Measurements from ENCODE around the gene ZNF22.

The ZNF22 gene

DNA sequence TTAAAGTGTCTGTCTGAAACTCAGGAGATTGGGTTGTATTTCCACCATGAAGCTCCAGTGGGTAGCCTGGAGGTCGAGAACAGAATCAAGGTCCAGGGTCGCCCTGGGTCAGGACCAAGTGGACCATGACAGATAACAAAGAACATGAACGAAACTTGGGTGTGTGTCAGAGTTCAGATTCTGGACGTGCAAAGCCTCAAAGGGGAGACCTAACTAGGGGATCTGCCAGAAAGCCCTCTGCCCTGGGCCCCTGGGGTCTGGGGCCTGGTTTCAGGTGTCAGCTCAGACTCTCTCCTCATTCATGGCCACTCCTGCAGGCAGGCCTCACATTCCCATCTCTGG lies 39.5 kb upstream of the ZNF22 start:
- H3K27ac Mint-ChIP-seq: peak overlapping the region; percentile 60
- H3K9me3 Mint-ChIP-seq: no peaks in the 10 kb centered on the region
- H3K4me3 Mint-ChIP-seq: peak overlapping the region; percentile 77
- no peak for ATAC-seq
- DNase-seq (ENCODE audit: low spot score in 2 of 2): no peak
- peaks cover 45% of the 10 kb centered on the region for H3K4me1 Mint-ChIP-seq
- peaks cover 5% of the 10 kb centered on the region for H3K36me3 Mint-ChIP-seq

DNA sequence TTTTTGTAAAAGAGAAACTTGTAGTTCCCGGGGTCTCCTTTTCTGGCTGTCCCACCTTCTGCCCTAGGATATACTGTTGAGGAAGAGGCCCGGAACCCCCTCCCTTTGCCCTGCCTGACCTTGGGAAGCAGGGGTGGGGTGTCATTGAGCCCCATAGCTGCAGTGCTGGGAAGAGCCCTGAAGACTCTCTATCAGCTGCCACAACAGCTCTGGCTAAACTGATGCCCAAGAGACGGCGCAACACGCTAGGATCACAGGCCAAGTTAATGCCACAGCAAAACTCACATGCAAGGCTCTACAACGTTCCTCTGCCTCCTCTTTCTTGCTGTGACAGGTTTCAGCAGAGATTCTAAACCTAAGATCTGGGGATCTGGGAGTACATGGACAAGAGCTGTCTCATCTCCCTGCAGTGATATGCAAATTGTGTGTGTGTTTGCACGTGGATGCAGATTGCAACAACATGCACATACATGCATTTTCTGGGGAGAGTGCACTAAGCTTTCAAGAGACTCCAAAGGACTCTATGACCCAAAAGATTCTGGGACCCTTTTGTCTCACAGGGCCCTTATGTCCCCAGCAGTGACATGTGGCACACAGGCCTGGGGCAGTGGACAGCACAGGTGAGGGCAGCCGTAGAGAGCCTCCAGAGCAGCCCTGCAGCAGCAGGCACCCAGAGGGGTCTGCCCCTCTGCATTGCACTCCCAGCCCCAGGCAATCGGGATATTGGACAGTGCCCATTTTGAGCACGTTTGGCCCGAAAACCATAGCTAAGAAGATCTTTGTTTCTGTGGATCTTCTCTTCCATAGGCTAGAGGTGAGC lies 38.6 kb upstream of the ZNF22 start:
- no peak for DNase-seq (ENCODE audit: low spot score in 2 of 2)
- no peaks in the 10 kb centered on the region for H3K9me3 Mint-ChIP-seq

DNA sequence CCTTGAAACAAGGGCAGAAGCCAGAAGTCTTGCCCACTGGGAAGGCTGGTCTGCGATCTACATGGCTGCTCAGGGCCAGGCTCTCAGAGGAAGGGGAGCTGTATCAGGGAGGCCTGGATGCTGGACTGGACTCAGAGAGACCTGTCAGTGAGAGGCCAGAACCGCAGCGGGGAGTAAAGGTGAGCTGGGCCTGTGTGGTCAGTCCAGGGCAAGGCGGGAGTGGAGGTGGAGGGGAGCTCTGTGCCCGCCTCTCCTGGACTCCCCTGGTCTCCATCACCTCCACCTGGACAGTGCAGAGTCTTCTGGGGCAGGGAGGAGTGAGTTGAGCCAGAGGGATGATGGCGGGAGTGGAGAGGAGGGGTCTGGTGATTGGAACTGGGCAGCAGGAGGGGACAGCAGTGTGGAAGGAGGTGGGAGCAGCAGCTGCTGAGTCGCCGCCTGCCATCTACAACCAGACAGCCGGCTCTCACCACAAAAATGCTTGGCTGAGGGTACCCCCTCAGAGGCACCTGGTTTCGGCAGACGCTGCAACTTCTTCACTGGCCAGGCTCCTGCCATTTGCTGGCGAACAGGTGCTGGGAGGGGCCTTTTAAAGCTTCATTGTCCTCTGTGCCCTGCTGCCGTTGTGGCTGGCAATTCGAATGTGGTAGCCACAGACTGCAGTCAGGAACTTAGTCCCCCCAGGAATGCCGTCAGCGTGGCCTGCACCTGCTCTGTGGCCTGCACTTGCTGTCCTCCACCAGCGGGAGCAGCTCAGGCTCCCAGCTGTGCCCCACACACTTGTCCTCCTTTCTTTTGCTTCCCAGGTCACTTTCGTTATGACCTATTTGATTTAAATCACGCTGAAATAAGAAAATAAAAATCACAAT lies 37.6 kb upstream of the ZNF22 start:
- ATAC-seq (no peak), DNase-seq (ENCODE audit: low spot score in 2 of 2) (no peak)
- H3K27ac Mint-ChIP-seq: peak overlapping the region; percentile 83
- peaks cover 48% of the 10 kb centered on the region for H3K4me1 Mint-ChIP-seq
- H3K36me3 Mint-ChIP-seq: no peaks in the 10 kb centered on the region
- H3K4me3 Mint-ChIP-seq: no peak overlapping the region
- H3K9me3 Mint-ChIP-seq: no peaks in the 10 kb centered on the region

More for the DNA sequence above, 38.6 kb upstream of the ZNF22 start:
- no peak for ATAC-seq
- H3K27ac Mint-ChIP-seq: peak overlapping the region; percentile 83
- peaks cover 46% of the 10 kb centered on the region for H3K4me1 Mint-ChIP-seq
- H3K36me3 Mint-ChIP-seq: no peaks in the 10 kb centered on the region
- H3K4me3 Mint-ChIP-seq: no peak overlapping the region

DNA sequence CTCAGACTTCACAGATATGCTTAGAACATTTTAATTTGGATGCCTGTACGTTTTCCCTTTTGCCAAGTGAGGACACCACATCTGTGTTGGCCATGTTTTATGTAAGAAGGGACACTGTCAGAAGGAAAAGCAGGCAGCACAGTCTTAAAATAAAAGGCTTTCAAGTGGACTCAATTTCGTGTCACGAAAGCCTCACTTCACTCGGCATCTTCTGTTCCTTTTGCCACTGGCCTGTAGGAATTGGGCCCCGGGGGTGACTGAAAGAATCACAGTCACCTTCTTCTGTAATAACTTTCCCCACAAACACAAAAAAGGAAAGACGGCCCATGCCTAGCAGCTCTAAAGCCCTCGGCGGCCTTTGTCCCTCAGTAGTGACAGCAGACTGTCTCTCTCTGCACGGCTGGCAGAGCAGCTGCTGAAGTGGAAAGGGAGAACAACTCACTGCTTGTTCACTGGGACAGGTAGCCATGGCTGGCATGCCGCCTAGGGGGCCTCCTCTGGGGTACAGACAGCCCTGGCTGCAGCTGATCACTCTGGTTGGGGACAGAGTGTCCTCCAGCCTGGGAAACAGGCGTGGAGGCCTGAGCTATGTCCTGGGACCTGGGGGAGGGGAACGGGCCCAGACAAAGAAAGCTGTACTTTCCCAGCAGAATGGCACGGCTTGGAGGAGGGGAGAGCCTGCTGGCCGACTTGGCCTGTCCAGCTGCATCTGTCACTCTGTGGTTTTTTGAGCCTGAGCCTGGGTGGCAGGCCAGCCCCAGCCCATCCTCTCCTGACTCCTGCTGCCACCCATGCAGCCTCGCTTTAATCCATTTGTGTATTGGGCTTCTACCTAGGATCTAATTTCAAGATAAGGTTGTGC lies 36.7 kb upstream of the ZNF22 start:
- Mint-ChIP-seq H3K36me3 (no peaks in the 10 kb centered on the region), H3K4me1 (peaks cover 48% of the 10 kb centered on the region), H3K4me3 (no peak overlapping the region), H3K27ac (no peak overlapping the region), H3K9me3 (no peaks in the 10 kb centered on the region)
- ATAC-seq (no peak), DNase-seq (ENCODE audit: low spot score in 2 of 2) (no peak)

DNA sequence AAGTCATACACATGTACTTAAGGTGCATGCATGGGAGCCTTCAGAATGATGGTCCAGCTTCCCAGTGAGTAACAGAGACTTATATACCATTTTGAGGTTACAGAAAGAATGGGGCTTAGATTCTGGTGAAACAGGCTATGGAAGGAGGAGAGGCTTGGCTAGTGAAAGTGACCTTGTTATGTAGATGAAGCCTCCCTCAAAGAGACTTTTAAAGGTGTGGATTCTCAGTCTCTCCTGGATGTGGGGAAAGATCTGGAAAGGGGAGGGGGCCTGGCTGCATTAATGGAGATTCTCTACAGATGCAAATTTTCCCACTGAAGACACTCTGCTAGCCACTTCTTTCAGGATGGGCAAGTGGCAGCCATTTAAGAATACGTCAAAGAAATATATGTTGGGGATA lies 35.6 kb upstream of the ZNF22 start:
- DNase-seq (ENCODE audit: low spot score in 2 of 2) (no peak), ATAC-seq (no peak)
- Mint-ChIP-seq H3K9me3 (no peaks in the 10 kb centered on the region), H3K36me3 (no peaks in the 10 kb centered on the region), H3K27ac (no peak overlapping the region), H3K4me1 (peaks cover 59% of the 10 kb centered on the region), H3K4me3 (no peak overlapping the region)

DNA sequence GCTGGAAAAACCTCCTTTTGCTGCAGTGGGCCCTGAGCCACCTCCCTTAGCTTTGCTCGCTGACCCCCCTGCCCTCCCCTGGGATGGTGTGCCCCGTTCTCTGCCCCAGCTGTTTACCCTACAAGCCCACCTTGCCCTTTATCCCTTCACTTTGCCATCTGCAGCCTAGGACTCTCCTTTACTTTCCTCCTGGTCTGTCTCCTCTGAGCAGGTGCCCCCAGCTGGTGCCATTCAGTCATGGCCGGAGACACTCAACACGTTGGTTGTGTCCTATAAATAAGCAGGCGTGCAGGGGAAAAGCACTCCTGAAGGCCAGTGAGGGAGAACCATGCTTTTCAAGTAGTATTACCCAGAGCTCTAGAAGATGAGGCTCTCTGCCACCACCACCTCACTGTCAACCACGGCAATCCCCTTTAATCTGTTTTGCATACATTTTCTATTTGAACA lies 35.0 kb upstream of the ZNF22 start:
- DNase-seq (ENCODE audit: low spot score in 2 of 2): no peak
- Mint-ChIP-seq H3K36me3 (no peaks in the 10 kb centered on the region), H3K4me3 (peak overlapping the region; percentile 8), H3K4me1 (peaks cover 53% of the 10 kb centered on the region), H3K9me3 (no peaks in the 10 kb centered on the region), H3K27ac (peak overlapping the region; percentile 24)
- no peak for ATAC-seq

DNA sequence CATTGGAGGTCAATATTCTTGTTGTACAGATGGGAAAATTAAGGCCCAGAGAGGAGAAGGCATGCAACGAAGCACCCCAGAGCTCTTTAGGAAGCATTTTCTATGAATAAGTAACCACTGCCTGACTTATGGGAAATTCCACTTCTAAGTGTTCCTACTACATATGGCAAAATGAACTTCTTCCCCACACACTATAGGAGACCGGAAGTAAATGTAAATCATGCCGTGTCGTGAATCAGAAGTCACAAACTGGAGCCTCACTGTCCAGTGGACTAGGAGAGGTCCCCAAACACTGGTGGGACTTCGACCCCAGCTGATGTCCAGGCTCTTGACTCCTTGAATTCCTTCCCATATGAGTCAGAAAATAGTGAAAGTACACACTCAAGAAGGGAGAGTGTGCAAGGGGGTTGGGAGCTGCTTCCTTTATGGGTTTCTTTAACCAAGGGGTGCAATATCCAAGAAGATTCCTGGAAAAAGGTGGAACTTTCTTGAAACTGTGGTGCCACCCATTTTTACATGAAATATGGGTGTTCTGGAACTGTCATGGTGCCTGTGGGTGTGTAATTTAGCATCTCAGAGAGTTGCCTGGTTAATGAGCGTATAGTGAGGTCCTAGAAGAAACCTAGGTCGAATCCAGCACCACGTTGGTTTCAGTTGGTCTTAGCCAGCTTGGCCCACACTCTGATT lies 34.5 kb upstream of the ZNF22 start:
- H3K36me3 Mint-ChIP-seq: no peaks in the 10 kb centered on the region
- peak overlapping the region; percentile 24 for H3K27ac Mint-ChIP-seq
- H3K4me3 Mint-ChIP-seq: peak overlapping the region; percentile 8
- no peak for DNase-seq (ENCODE audit: low spot score in 2 of 2)
- H3K9me3 Mint-ChIP-seq: no peaks in the 10 kb centered on the region
- H3K4me1 Mint-ChIP-seq: peaks cover 48% of the 10 kb centered on the region
- ATAC-seq: no peak

DNA sequence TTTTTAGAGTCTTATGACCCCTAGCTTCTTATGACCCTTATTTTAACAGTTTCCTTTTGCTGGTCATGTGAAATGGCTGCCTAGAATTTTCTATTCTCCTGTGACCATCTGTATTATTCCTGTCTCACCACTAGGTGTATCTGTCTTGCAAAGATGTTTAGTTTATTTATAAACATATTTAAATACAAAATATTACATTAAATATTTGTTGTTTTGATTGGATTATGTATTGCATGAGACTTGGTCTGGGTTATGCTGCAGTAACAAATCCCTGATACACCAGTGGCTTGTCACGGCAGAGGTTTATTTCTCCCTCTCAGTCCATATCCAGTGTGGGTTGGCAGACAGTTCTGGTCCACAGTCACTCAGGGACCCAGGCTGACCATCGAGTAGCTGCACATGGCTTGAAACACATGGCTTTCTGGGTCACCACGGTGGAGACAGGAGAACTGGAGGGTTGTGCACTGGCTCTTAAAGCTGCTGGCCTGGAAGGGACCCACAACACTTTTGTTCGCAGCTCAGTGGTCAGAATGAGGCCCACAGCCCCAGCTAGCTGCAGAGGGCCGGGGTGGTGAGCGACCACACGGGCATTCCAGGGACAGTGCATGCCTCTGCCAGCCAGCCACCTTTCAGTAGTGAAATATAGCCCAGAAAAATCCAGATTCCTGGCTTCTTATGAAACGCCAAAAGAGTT lies 33.8 kb upstream of the ZNF22 start:
- peak overlapping the region; percentile 57 for H3K27ac Mint-ChIP-seq
- H3K36me3 Mint-ChIP-seq: no peaks in the 10 kb centered on the region
- no peaks in the 10 kb centered on the region for H3K9me3 Mint-ChIP-seq
- ATAC-seq (no peak), DNase-seq (ENCODE audit: low spot score in 2 of 2) (no peak)
- peaks cover 48% of the 10 kb centered on the region for H3K4me1 Mint-ChIP-seq
- no peak overlapping the region for H3K4me3 Mint-ChIP-seq

DNA sequence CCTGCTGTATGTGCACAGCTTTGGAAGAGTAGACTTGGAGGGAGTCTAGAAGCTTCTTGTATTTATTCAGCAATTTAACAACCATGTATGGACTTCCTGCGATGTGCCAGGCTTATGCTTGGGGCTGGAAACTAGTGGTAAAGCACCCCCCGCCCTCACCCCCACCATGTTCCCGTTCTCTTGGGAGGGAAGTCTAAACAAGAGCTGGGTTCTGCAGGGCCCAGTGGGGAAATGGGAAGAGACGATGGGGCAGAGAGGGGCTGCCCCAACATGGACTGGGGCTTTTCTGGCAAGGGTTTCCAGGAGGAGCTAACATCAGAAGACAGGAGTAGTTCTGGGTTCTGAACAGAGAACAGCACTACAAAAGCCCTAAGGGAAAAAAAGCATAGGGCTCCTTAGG lies 33.1 kb upstream of the ZNF22 start:
- no peaks in the 10 kb centered on the region for H3K9me3 Mint-ChIP-seq
- H3K36me3 Mint-ChIP-seq: no peaks in the 10 kb centered on the region
- H3K27ac Mint-ChIP-seq: peak overlapping the region; percentile 57
- peak overlapping the region; percentile 28 for H3K4me3 Mint-ChIP-seq
- DNase-seq (ENCODE audit: low spot score in 2 of 2) (no peak), ATAC-seq (no peak)
- peaks cover 44% of the 10 kb centered on the region for H3K4me1 Mint-ChIP-seq

DNA sequence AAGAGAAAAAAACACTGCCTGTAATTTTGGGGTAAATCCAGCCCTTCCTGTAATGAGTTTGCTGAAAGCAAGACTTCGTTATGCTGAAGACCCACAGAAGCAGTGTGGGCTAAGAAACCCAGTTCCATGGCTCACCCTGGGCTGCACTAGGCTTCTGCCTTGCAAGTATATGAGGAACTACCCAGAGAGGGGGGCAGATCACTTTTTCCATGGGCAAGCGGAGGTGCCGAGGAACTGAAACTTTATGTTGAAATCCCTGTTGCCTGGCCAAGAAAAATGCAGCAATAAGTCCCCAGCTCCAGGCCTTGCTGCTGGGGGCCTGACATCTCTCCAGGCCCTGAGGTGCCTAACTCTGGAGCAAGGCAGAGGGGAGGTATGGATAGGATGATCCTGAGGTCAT lies 32.6 kb upstream of the ZNF22 start:
- H3K4me1 Mint-ChIP-seq: peaks cover 40% of the 10 kb centered on the region
- H3K4me3 Mint-ChIP-seq: peak overlapping the region; percentile 28
- DNase-seq (ENCODE audit: low spot score in 2 of 2) (no peak), ATAC-seq (peak; percentile 19)
- H3K27ac Mint-ChIP-seq: peak overlapping the region; percentile 57
- no peaks in the 10 kb centered on the region for H3K36me3 Mint-ChIP-seq
- H3K9me3 Mint-ChIP-seq: no peaks in the 10 kb centered on the region

DNA sequence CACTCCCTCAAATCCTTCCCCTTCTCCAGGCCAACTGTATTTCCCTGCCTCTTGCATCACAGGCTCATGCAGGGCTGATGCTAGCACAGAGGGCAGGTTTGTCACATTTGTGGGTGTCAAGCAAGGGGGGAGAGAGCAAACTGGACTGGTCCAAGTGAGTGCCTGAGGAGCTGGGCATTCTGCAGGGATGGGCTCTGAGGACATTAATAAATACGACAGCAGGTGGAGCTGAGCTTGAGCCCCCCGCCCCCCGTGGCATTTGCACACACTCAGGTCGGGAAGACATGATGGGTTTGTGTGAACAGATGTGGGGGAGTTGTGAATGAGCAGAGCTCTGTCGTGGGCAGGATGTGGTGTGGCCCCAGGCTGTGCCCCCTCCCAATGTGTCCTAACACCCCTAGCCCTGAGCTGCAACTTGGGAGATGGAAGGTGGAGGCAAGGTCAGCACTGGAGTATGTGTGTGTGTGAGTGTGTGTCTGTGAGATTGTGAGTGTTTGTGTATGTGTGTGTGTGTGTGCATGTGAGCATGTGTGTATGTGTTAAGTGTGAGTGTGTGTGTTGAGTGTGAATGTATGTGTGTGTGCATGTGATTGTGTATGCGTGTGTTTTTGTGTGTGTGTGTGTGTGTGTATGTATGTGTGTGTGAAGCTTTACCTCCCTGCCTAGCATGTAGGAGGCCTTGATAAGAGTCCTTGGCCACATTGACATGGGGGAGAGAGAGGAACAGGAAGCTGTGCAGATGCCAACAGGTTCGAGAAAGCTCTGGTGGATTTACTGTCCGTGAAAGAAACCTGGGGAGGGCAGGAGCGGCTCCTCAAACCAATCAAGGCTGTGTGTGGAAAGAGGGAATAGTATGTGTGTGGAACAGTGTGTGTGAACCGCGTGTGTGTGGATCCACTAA lies 32.0 kb upstream of the ZNF22 start:
- peak overlapping the region; percentile 57 for H3K27ac Mint-ChIP-seq

DNA sequence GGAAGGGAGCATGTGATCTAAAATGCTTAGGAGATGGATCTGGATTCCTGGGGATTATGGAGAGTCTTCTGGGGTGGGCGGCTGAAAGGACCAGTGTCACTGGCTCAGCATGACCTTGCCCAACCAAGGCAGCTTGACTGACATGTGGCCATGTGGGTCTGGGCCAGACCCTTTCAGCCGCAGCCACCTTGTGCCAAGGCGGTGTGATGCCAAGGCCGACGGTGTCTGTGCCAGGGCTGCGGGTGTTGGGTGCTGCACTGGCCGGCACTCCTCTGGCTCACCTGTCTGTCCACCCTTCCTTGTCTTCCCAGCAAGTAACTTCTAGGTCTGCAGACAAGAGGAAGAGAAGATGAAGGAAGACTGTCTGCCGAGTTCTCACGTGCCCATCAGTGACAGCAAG lies 30.9 kb upstream of the ZNF22 start:
- H3K9me3 Mint-ChIP-seq: no peaks in the 10 kb centered on the region
- no peaks in the 10 kb centered on the region for H3K36me3 Mint-ChIP-seq
- no peak for DNase-seq (ENCODE audit: low spot score in 2 of 2)
- ATAC-seq: no peak
- no peak overlapping the region for H3K4me3 Mint-ChIP-seq
- no peak overlapping the region for H3K27ac Mint-ChIP-seq
- H3K4me1 Mint-ChIP-seq: peaks cover 48% of the 10 kb centered on the region

More for the DNA sequence above, 32.0 kb upstream of the ZNF22 start:
- H3K4me1 Mint-ChIP-seq: peaks cover 47% of the 10 kb centered on the region
- ATAC-seq (peak; percentile 71), DNase-seq (ENCODE audit: low spot score in 2 of 2) (no peak)
- peak overlapping the region; percentile 28 for H3K4me3 Mint-ChIP-seq
- no peaks in the 10 kb centered on the region for H3K36me3 Mint-ChIP-seq
- no peaks in the 10 kb centered on the region for H3K9me3 Mint-ChIP-seq

DNA sequence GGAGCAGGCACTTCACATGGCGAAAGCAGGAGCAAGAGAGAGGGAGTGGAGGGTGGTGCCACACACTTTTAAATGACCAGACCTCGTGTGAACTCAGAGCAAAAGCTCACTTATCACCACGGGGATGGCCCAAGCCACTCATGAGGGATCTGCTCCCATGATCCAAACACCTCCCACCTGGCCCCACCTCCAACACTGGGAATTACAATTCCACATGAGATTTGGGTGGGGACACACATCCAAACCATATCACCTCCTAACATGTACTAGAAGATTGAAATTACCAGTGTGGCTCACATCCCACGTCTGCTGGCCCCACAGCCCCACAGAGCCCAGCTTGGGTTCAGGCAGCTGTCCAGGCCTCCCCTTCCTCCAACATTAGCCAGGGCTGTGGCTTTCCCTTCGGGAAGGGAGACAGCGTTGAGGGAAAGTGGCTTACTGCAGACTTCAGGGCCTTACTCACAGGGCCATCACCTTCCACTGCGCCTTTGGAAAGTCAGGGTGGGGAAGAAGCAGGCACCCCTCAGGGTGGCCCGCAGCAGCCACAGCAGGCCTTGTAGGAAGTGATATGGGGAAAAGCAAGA lies 29.8 kb upstream of the ZNF22 start:
- Mint-ChIP-seq H3K36me3 (no peaks in the 10 kb centered on the region), H3K27ac (peak overlapping the region; percentile 83), H3K4me3 (no peak overlapping the region), H3K4me1 (peaks cover 43% of the 10 kb centered on the region), H3K9me3 (no peaks in the 10 kb centered on the region)
- DNase-seq (ENCODE audit: low spot score in 2 of 2) (no peak), ATAC-seq (no peak)
